KBM-7 (cell line): ENCODE data around the gene TCP11L2.

Source experiments
- DNase-seq: peaks from one replicate; pipeline ENCODE4 v3.0.0-alpha.2; 2015
- in situ Hi-C: fragments of 300-500 bp; cut with MboI; formaldehyde crosslinking; loops from 2 replicates; pipeline ENCODE4 v1.14.3; 2020; ENCODE audit warnings: low sequenced_read_pairs, low pct_unique_long_range_greater_than_20kb, mixed read lengths

The TCP11L2 gene

GRCh38 chr12:106302401-106303201, at the start of gene TCP11L2:
TSS of gene TCP11L2 (plus strand) at chr12:106302733. CDS start at chr12:106311076, 8,343 bp downstream.
- peak; percentile 82 for DNase-seq
- in situ Hi-C loops: no loop called here

- DNase-seq: no peak
- in situ Hi-C loops: no loop called here
Measured at GRCh38 chr12:106254724-106255123, 47.8 kb upstream of the TCP11L2 start.

DNA sequence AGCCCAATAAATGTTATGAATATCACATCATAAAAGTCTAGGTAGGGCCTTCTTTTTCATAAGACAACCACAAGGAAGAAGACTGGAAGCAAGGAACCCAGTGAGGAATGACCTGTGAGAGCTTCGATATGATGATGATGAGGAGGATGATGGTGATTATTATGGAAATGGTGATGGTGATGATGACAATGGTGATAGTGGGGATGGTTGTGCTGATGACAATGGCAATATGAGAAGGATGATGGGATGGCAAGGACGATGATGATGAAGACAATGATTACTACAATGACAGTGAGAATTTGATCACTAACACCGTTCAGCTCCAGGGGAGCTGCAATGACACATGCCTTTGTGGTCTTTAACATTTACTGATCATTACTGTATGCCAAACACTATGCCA, 47.0 kb upstream of the TCP11L2 start:
- DNase-seq: no peak
- in situ Hi-C loops: no loop called here

DNA sequence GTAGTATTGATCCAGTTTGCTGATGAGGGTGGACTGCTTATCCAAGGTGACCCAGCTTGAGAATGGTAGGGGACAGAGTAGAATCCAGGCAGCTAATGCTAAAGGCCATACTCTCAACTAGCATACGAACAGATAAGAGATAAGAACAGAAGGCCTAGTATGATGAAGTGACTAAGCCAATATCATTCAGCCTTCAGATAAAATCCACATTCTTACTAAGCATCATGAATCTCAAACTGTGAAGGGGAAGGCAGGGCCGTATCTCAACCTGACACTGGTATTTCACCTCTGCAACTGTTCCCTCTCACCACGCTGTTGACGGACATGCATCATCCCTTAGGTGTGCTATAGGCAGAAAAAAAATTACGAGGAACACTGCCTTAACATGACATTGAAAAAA, 46.6 kb upstream of the TCP11L2 start:
- in situ Hi-C loops: no loop called here

DNA sequence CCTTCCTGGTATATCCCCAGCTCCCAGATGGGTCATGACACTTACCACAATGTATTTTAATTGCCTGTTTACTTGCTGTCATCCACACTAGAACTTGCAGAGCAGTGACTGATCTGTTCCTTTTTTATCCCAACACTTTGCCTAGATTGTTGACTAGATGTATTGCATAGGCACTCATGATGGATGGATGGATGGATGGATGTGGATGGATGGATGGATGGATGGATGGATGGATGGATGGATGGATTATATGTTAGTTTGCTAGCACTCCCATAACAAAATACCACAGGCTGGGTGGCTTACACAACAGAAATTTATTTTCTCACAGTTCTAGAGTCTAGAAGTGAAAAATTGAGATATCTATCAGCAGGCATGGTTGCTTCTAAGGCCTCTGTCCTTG, 46.0 kb upstream of the TCP11L2 start:
- in situ Hi-C loops: no loop called here
- DNase-seq: no peak

More for the DNA sequence above, 46.6 kb upstream of the TCP11L2 start:
- DNase-seq: no peak

DNA sequence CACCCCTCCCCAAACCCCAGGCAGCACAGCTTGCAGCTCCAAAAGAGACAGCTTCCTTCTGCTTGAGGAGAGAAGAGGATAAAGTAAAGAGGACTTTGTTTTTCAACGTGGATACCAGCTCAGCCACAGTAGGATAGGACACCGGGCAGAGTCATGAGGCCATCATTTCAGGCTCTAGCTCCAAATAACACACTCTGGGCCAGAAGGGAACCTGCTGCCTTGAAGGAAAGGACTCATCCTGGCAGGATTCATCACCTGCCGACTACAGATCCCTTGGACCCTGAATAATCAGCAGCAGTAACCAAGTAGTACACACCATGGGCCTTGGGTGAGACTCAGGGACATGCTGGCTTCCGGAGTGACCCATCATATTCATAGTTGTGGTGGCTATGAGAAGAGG, 44.3 kb upstream of the TCP11L2 start:
- in situ Hi-C loops: no loop called here
- DNase-seq: no peak

DNA sequence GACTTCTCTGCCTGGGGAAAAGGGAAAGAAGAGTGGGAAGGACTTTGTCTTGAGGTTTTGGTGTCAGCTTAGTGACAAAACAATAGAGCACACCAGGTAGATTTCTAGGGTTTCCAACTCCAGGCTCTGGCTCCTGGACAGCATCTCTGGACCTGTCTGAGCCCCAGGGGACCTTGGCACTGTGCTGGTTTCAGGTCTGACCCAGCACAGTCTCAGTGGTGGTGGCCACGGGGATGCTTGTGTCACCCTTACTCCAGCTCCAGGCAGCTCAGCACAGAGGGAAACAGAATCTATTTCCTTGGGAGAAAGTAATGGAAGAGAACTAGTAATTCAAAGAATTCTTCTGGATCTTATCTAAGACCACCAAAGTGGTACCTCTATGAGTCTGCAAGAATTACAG, 43.6 kb upstream of the TCP11L2 start:
- no peak for DNase-seq
- in situ Hi-C loops: no loop called here

GRCh38 chr12:106265116-106265515, 37.4 kb upstream of the TCP11L2 start:
- no peak for DNase-seq
- in situ Hi-C loops: no loop called here

DNA sequence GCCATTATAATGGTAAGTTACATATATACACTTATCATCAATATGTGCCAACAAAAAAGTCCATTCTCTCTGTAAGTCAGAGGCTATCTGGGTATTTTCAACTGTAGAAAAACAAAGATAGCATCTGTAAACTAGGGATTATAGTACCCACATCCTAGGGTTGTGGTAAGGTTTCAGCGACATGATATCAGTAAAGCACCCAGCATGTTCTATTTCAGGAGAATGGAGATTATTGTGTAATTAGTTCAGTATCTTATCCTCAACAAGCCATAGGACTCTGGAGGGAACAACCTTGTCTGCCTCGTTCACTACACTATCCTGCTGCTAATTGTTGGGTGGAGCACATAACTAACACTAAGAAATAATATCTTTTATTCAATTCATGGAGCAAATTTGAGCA, 35.0 kb upstream of the TCP11L2 start:
- DNase-seq: no peak
- in situ Hi-C loops: no loop called here

GRCh38 chr12:106269150-106269771, 33.3 kb upstream of the TCP11L2 start:
- in situ Hi-C loops: no loop called here
- DNase-seq: no peak

DNA sequence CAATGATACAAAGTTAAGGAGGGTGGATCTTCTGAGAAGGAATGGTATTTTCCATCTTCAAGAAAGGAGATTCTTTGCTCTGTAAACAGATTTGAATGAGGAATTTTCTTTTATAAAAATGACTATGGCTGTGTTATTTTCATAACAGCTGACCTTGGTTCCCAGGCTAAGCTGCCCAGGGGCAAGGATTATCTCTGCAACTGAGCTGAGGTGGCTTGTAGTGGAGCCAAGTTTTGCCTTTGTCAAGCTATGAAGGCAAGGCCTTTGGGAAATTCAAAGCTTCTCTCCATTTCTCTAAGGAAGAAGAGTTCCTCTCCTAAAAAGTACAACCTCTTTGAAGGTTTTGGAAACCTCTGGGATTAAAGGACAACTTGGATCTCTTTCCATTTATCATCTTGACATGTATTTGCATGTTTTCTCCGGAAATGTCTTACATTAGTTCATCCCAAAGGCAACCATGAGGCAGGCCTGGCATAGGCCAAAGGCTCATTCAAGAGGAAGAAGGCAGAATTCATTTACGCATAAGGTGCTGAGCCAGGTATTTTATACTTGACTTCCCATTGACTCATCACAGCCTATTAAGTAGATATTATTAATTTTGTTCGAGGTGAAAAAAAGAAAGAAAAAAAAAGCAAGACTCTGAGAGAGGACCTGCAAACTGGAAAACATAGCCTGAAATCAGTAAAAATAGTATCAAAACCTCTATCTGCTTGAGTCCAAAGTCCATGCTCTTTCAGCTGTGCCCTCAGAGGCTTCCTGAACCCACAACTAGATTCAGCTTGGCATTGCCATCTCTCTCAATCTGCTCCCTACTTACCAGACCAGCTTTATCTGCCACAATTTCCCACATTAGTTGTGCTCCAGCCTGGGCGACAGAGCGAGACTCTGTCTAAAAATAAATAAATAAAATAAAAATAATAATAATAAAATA, 30.7 kb upstream of the TCP11L2 start:
- in situ Hi-C loops: no loop called here
- no peak for DNase-seq

DNA sequence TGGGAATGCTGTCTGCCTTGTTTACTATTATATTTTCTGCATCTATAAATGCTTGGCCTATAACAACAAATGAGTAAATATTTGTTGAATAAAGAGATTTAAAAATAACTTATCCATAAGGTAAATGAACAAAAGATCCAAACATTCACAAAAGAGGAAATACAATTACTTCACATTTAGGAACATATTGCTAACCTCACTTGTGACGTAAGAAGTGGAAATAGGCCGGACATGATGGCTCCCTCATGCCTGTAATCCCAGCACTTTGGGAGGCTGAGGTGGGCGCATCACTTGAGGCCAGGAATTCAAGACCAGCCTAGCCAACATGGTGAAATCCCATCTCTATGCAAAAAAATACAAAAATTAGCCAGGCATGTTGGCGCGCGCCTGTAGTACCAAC, 29.0 kb upstream of the TCP11L2 start:
- DNase-seq: no peak
- in situ Hi-C loops: no loop called here

DNA sequence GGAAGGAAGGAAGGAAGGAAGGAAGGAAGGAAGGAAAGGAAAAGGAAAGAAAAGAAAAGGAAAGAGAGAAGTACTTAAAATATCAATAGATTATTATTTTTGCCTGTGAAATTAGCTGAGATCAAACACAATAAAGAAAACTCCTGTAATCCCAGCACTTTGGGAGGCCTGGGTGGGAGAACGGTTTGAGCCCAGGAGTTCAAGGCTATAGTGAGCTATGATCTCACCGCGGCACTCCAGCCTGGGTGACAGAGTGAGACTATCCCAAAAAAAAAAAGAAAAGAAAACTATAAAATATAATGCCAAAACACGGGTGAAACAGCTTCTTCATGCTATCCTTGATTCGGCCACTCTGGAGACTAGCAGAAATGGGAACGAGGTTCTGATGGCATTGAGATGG, 28.5 kb upstream of the TCP11L2 start:
- in situ Hi-C loops: no loop called here
- DNase-seq: no peak

GRCh38 chr12:106274575-106275121, 27.9 kb upstream of the TCP11L2 start:
- in situ Hi-C loops: no loop called here
- no peak for DNase-seq

DNA sequence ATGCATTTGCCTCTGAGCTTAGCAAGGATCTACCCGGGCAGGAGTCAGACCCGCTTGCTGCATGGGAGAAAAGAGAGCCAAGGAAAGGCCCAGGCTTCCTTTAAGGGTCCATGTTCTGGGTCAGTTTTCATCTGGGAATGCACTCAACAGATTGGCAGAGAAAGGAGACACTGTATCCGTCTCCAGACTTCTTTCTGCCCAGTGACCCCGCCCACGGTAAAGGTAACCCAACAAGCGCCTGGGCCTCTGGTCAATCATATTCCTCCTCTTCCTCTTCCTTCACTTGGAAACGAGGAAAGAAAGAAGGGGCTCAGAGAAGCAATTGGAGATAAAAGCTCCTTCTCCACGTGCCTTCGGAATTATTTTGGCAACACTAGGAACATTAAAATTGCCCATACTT, 27.1 kb upstream of the TCP11L2 start:
- DNase-seq: no peak
- in situ Hi-C loops: no loop called here

DNA sequence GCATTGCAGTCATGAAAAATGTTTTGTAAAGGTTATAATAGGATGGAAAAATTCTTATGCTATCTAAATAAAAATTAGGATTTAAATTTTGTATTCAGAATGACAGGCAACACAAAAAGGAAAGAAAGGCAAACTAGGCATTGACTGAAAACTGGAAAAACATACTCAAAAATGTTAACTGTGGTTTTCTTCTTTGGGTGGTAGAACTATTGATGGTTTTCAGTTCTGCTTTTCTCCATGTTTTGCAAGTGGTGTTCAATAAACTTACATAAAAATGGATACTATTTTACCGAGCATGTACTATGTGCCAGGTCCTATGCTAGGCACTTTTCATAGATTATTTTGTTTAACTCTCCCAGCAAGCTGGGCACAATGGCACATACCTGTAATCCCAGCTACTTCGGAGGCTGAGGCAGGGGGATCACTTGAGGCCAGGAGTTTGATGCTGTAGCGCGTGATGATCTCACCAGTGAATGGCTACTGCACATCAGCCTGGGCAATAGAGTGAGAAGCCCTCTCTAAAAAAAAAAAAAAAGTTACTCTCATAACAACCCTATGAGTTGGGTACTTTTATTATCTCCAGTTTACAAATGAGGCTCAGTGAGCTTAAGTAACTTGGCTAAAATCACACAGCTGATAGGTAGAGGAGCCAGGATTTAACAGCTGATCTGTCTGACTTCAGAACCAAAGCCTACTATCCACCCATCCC, 26.3 kb upstream of the TCP11L2 start:
- DNase-seq: no peak
- in situ Hi-C loops: no loop called here

- no peak for DNase-seq
- in situ Hi-C loops: no loop called here
Measured at GRCh38 chr12:106280106-106280505, 22.4 kb upstream of the TCP11L2 start.

- no peak for DNase-seq
- in situ Hi-C loops: no loop called here
Measured at GRCh38 chr12:106281056-106281782, 21.3 kb upstream of the TCP11L2 start.
